K562 (cell line): ENCODE results near the gene CDCA7. TPM values are rescaled to one million over a fixed set of nuclear protein-coding genes. Genes with fewer than 3 reads are reported as not detected.

Source experiments
- GATAD2B ChIP-seq: fragments of 450-650 bp; IDR thresholded peaks from 2 replicates; pipeline ENCODE4 v1.6.1; 2017; ENCODE audit warnings: mild to moderate bottlenecking, borderline replicate concordance
- GTF2F1 ChIP-seq: IDR thresholded peaks from 2 replicates; pipeline ENCODE4 v1.6.1; 2011; ENCODE audit warnings: low read depth, low read length, improper control_type of control experiment
- HMGN3 ChIP-seq: IDR thresholded peaks from 2 replicates; pipeline ENCODE4 v1.6.1; 2011; ENCODE audit warnings: borderline replicate concordance, low read depth, mild to moderate bottlenecking, mixed read lengths, low read length; ENCODE audit not compliant: insufficient read length; ENCODE audit errors: extremely low read depth
- KLF6 ChIP-seq: fragments of 250-450 bp; sonication (Bioruptor Pico); IDR thresholded peaks from 2 replicates; pipeline ENCODE4 v1.4.0; 2020; ENCODE audit warnings: mild to moderate bottlenecking, moderate library complexity, borderline replicate concordance
- MCM5 ChIP-seq: fragments of 450-650 bp; IDR thresholded peaks from 2 replicates; pipeline ENCODE4 v1.6.1; 2016; ENCODE audit warnings: low read depth
- MTA1 ChIP-seq: fragments of 450-650 bp; IDR thresholded peaks from 2 replicates; pipeline ENCODE4 v1.6.1; 2017; ENCODE audit warnings: borderline replicate concordance
- SIN3B ChIP-seq: fragments of 450-650 bp; IDR thresholded peaks from 2 replicates; pipeline ENCODE4 v1.6.1; 2017; ENCODE audit warnings: low read depth, mild to moderate bottlenecking, moderate library complexity
- SRSF3 ChIP-seq: fragments of 200-400 bp; formaldehyde crosslinking; IDR thresholded peaks from 2 replicates; pipeline ENCODE4 v1.6.1; 2016; ENCODE audit warnings: mild to moderate bottlenecking, low read length, moderate library complexity; ENCODE audit not compliant: insufficient read depth
- ZBTB17 ChIP-seq: fragments of 450-650 bp; formaldehyde crosslinking; IDR thresholded peaks from 2 replicates; pipeline ENCODE4 v1.4.0; 2020; ENCODE audit warnings: mild to moderate bottlenecking
- ZNF12 ChIP-seq: sonication (generic); formaldehyde crosslinking; IDR thresholded peaks from 2 replicates; pipeline ENCODE4 v1.4.0; 2020; ENCODE audit warnings: mild to moderate bottlenecking, missing genetic modification reagents
- ZNF133 ChIP-seq: fragments of 250-450 bp; sonication (Bioruptor Pico); IDR thresholded peaks from 2 replicates; pipeline ENCODE4 v1.4.0; 2020; ENCODE audit warnings: mild to moderate bottlenecking
- ZNF146 ChIP-seq: IDR thresholded peaks from one replicate; pipeline ENCODE4 v1.6.1; 2018; ENCODE audit warnings: missing compliant biosample characterization; ENCODE audit not compliant: unreplicated experiment
- ZNF695 ChIP-seq: fragments of 450-650 bp; formaldehyde crosslinking; IDR thresholded peaks from 2 replicates; pipeline ENCODE4 v1.4.0; 2020; ENCODE audit warnings: mild to moderate bottlenecking, moderate library complexity
- ZNF778 ChIP-seq: fragments of 450-650 bp; formaldehyde crosslinking; IDR thresholded peaks from 2 replicates; pipeline ENCODE4 v1.4.0; 2020; ENCODE audit warnings: mild to moderate bottlenecking, moderate library complexity
- ZSCAN29 ChIP-seq: fragments of 450-650 bp; IDR thresholded peaks from 2 replicates; pipeline ENCODE4 v1.6.1; 2017
- polyA plus RNA-seq, 8 experiments: library from polyadenylated mRNA; depleted of rRNA in 4 of 8; stranded (reverse) in 5 of 8; unstranded in 3 of 8; fragments of >200 nt; fragmentation: Nextera tagmentation in 2 of 8; fragmentation: Illumina TruSeq in 1 of 8; extraction: Ambion mirVana in 2 of 8; extraction: Trizol in 1 of 8; gene quantifications; 2 replicates each; pipeline versions ENCODE4 v1.2.1 to v1.2.3, GENCODE V29; 2011 to 2014; ENCODE audit warnings: inconsistent platforms in 1 of 8, missing spikeins in 1 of 8
- total RNA-seq, 7 experiments: library from RNA; depleted of rRNA in 6 of 7; stranded (reverse); fragments of >200 nt in 6 of 7; fragmentation: Illumina TruSeq in 2 of 7; extraction: Trizol in 2 of 7; gene quantifications; 2 replicates each; pipeline versions ENCODE4 v1.2.1 to v1.2.3, GENCODE V29; 2011 to 2021; ENCODE audit warnings: low replicate concordance in 1 of 7
- TF ChIP-seq, protein P1 (sequence below): sonication (generic); formaldehyde crosslinking; IDR thresholded peaks from 2 replicates; pipeline ENCODE4 v1.8.0; 2022; ENCODE audit warnings: mild to moderate bottlenecking, missing genetic modification reagents
- TF ChIP-seq, protein P2 (sequence below): fragments of 450-650 bp; IDR thresholded peaks from 2 replicates; pipeline ENCODE4 v1.7.1; 2018; ENCODE audit warnings: mild to moderate bottlenecking, low read depth; ENCODE audit not compliant: partially characterized antibody
- TF ChIP-seq, protein P3 (sequence below): fragments of 450-650 bp; IDR thresholded peaks from 2 replicates; pipeline ENCODE4 v1.6.1; 2017; ENCODE audit warnings: mild to moderate bottlenecking, moderate library complexity
- TF ChIP-seq, protein P4 (sequence below): fragments of 200-400 bp; formaldehyde crosslinking; IDR thresholded peaks from 2 replicates; pipeline ENCODE4 v1.6.1; 2017; ENCODE audit warnings: mild to moderate bottlenecking, low read depth, low read length, moderate library complexity

CDCA7 gene
- total and polyA plus RNA-seq, 9 of the 15 experiments (the other 6 are each of a cell fraction or from before 2014, with no cell fraction given) = 28.5 to 122 (median 51.0) TPM

DNA sequence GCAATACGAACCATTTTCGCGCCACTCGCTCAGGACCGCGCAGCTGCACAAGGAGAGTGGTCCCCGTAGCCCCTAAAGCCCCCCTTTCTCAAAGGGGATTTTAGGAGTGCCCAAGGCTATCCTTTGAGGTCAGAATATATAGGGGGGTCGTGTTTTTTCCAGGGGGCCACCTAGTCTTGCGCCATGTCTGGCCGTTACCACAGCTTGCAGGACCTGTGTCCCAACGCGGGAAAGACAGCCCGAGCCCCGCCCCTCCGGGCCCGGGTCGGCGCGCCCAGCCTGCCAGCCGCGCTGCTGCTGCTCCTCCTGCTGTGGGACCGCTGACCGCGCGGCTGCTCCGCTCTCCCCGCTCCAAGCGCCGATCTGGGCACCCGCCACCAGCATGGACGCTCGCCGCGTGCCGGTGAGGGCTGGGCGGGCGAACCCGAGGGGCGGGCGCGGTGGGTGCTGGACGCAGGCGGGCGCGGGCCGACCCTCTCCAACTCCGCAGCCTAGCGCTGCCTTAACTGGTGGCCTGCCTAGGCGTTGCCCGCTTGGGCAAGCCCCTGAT, at the start of gene CDCA7 (continued):
- no peak for TF ChIP-seq ZNF146
- 0 out of 2 replicates have a peak, but pooled peaks have one; percentile 0 for TF ChIP-seq ZSCAN29
- TF ChIP-seq, protein P1, sequence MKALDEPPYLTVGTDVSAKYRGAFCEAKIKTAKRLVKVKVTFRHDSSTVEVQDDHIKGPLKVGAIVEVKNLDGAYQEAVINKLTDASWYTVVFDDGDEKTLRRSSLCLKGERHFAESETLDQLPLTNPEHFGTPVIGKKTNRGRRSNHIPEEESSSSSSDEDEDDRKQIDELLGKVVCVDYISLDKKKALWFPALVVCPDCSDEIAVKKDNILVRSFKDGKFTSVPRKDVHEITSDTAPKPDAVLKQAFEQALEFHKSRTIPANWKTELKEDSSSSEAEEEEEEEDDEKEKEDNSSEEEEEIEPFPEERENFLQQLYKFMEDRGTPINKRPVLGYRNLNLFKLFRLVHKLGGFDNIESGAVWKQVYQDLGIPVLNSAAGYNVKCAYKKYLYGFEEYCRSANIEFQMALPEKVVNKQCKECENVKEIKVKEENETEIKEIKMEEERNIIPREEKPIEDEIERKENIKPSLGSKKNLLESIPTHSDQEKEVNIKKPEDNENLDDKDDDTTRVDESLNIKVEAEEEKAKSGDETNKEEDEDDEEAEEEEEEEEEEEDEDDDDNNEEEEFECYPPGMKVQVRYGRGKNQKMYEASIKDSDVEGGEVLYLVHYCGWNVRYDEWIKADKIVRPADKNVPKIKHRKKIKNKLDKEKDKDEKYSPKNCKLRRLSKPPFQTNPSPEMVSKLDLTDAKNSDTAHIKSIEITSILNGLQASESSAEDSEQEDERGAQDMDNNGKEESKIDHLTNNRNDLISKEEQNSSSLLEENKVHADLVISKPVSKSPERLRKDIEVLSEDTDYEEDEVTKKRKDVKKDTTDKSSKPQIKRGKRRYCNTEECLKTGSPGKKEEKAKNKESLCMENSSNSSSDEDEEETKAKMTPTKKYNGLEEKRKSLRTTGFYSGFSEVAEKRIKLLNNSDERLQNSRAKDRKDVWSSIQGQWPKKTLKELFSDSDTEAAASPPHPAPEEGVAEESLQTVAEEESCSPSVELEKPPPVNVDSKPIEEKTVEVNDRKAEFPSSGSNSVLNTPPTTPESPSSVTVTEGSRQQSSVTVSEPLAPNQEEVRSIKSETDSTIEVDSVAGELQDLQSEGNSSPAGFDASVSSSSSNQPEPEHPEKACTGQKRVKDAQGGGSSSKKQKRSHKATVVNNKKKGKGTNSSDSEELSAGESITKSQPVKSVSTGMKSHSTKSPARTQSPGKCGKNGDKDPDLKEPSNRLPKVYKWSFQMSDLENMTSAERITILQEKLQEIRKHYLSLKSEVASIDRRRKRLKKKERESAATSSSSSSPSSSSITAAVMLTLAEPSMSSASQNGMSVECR (CRISPR knock-in tag) = peak; percentile 79
- no peak for TF ChIP-seq ZNF778
- no peak for TF ChIP-seq KLF6 (CRISPR knock-in tag)
- TF ChIP-seq ZBTB17 (CRISPR knock-in tag) = no peak
- TF ChIP-seq, protein P2, sequence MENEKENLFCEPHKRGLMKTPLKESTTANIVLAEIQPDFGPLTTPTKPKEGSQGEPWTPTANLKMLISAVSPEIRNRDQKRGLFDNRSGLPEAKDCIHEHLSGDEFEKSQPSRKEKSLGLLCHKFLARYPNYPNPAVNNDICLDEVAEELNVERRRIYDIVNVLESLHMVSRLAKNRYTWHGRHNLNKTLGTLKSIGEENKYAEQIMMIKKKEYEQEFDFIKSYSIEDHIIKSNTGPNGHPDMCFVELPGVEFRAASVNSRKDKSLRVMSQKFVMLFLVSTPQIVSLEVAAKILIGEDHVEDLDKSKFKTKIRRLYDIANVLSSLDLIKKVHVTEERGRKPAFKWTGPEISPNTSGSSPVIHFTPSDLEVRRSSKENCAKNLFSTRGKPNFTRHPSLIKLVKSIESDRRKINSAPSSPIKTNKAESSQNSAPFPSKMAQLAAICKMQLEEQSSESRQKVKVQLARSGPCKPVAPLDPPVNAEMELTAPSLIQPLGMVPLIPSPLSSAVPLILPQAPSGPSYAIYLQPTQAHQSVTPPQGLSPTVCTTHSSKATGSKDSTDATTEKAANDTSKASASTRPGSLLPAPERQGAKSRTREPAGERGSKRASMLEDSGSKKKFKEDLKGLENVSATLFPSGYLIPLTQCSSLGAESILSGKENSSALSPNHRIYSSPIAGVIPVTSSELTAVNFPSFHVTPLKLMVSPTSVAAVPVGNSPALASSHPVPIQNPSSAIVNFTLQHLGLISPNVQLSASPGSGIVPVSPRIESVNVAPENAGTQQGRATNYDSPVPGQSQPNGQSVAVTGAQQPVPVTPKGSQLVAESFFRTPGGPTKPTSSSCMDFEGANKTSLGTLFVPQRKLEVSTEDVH = peak; percentile 100
- peak; percentile 81 for TF ChIP-seq SIN3B
- no peak; the same call in 1 of the 2 replicates for TF ChIP-seq MTA1
- TF ChIP-seq MCM5 = no peak
- peak; percentile 51; the same call in 1 of the 2 replicates for TF ChIP-seq GTF2F1
- TF ChIP-seq ZNF133 (CRISPR knock-in tag) = no peak
- no peak for TF ChIP-seq SRSF3
- TF ChIP-seq, protein P3, sequence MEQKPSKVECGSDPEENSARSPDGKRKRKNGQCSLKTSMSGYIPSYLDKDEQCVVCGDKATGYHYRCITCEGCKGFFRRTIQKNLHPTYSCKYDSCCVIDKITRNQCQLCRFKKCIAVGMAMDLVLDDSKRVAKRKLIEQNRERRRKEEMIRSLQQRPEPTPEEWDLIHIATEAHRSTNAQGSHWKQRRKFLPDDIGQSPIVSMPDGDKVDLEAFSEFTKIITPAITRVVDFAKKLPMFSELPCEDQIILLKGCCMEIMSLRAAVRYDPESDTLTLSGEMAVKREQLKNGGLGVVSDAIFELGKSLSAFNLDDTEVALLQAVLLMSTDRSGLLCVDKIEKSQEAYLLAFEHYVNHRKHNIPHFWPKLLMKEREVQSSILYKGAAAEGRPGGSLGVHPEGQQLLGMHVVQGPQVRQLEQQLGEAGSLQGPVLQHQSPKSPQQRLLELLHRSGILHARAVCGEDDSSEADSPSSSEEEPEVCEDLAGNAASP = no peak
- TF ChIP-seq HMGN3 = peak; percentile 17
- no peak for TF ChIP-seq ZNF12
- 0 out of 2 replicates have a peak, but pooled peaks have one; percentile 36 for TF ChIP-seq GATAD2B
- no peak for TF ChIP-seq ZNF695 (CRISPR knock-in tag)
- TF ChIP-seq, protein P4, sequence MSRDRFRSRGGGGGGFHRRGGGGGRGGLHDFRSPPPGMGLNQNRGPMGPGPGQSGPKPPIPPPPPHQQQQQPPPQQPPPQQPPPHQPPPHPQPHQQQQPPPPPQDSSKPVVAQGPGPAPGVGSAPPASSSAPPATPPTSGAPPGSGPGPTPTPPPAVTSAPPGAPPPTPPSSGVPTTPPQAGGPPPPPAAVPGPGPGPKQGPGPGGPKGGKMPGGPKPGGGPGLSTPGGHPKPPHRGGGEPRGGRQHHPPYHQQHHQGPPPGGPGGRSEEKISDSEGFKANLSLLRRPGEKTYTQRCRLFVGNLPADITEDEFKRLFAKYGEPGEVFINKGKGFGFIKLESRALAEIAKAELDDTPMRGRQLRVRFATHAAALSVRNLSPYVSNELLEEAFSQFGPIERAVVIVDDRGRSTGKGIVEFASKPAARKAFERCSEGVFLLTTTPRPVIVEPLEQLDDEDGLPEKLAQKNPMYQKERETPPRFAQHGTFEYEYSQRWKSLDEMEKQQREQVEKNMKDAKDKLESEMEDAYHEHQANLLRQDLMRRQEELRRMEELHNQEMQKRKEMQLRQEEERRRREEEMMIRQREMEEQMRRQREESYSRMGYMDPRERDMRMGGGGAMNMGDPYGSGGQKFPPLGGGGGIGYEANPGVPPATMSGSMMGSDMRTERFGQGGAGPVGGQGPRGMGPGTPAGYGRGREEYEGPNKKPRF = no peak
